HEK293 (cell line): Measurements from ENCODE around the gene IL31RA.

Source experiments
- CTCF ChIA-PET: fragments of 350-600 bp; formaldehyde crosslinking; extraction: SDS; loops from one replicate; lab custom pipeline; 2021; ENCODE audit warnings: antibody characterized with exemption; lab: Yijun Ruan, JAX
- POLR2A ChIA-PET: fragments of 300-600 bp; formaldehyde crosslinking; extraction: SDS; loops from one replicate; lab custom pipeline; 2020; ENCODE audit warnings: antibody characterized with exemption, inconsistent platforms; lab: Yijun Ruan, JAX
- H3K27ac ChIP-seq: fragments of 200-500 bp; sonication (Bioruptor generic); 2 replicates; pipeline ENCODE4 v1.5.1; 2014; ENCODE audit warnings: low read depth, low read length, control low read depth, inconsistent platforms; ENCODE audit errors: extremely low read depth
- H3K36me3 ChIP-seq, 2 experiments: fragments of 200-500 bp in 1 of 2; sonication (Bioruptor generic) in 1 of 2; 1 replicate in 1 of 2; 2 replicates in 1 of 2; pipeline ENCODE4 v1.5.1; 2014 to 2017; ENCODE audit warnings: inconsistent platforms in 2 of 2, low read length in 2 of 2; ENCODE audit not compliant: control insufficient read depth in 2 of 2, insufficient read depth in 1 of 2
- H3K4me1 ChIP-seq: fragments of 200-500 bp; sonication (Bioruptor generic); 2 replicates; pipeline ENCODE4 v1.5.1; 2014; ENCODE audit warnings: mild to moderate bottlenecking, low read length, inconsistent platforms; ENCODE audit not compliant: control insufficient read depth, insufficient read depth
- H3K4me3 ChIP-seq: 2 replicates; pipeline ENCODE4 v1.5.1; 2011; ENCODE audit warnings: low read depth, mild to moderate bottlenecking, control low read depth, low read length, moderate library complexity
- H3K9me3 ChIP-seq: fragments of 200-500 bp; sonication (Bioruptor generic); 2 replicates; pipeline ENCODE4 v1.5.1; 2014; ENCODE audit warnings: low read depth, low read length, inconsistent platforms; ENCODE audit not compliant: control insufficient read depth, insufficient read depth
- FEZF1 ChIP-seq: fragments of 450-650 bp; formaldehyde crosslinking; IDR thresholded peaks from 2 replicates; pipeline ENCODE4 v1.5.1; 2016; ENCODE audit warnings: missing biosample characterization, missing genetic modification characterization
- GLIS1 ChIP-seq: fragments of 450-650 bp; formaldehyde crosslinking; IDR thresholded peaks from 2 replicates; pipeline ENCODE4 v1.5.1; 2016; ENCODE audit warnings: missing biosample characterization, missing genetic modification characterization
- HOXD13 ChIP-seq: sonication (generic); formaldehyde crosslinking; IDR thresholded peaks from 2 replicates; pipeline ENCODE4 v1.8.0; 2022; ENCODE audit warnings: missing genetic modification reagents, borderline replicate concordance
- INSM2 ChIP-seq: fragments of 450-650 bp; formaldehyde crosslinking; IDR thresholded peaks from 2 replicates; pipeline ENCODE4 v1.5.1; 2016; ENCODE audit warnings: missing biosample characterization, missing genetic modification characterization
- WT1 ChIP-seq: fragments of 450-650 bp; formaldehyde crosslinking; IDR thresholded peaks from 2 replicates; pipeline ENCODE4 v1.5.1; 2016; ENCODE audit warnings: missing biosample characterization, missing genetic modification characterization
- ZBTB48 ChIP-seq: fragments of 450-650 bp; formaldehyde crosslinking; IDR thresholded peaks from 2 replicates; pipeline ENCODE4 v1.5.1; 2016; ENCODE audit warnings: missing biosample characterization, missing genetic modification characterization
- ZNF114 ChIP-seq: fragments of 450-650 bp; formaldehyde crosslinking; IDR thresholded peaks from 2 replicates; pipeline ENCODE4 v1.5.0; 2017; ENCODE audit warnings: missing biosample characterization, missing genetic modification characterization
- ZNF24 ChIP-seq: fragments of 450-650 bp; formaldehyde crosslinking; IDR thresholded peaks from 2 replicates; pipeline ENCODE4 v1.5.1; 2016; ENCODE audit warnings: missing biosample characterization, missing genetic modification characterization
- ZNF302 ChIP-seq: fragments of 450-650 bp; formaldehyde crosslinking; IDR thresholded peaks from 2 replicates; pipeline ENCODE4 v1.5.1; 2016; ENCODE audit warnings: missing biosample characterization, missing genetic modification characterization, low read depth
- ZNF529 ChIP-seq: fragments of 450-650 bp; formaldehyde crosslinking; IDR thresholded peaks from 2 replicates; pipeline ENCODE4 v1.5.1; 2017; ENCODE audit warnings: missing genetic modification characterization, missing biosample characterization; ENCODE audit not compliant: insufficient replicate concordance
- ZNF530 ChIP-seq: fragments of 450-650 bp; formaldehyde crosslinking; IDR thresholded peaks from 2 replicates; pipeline ENCODE4 v1.5.1; 2016; ENCODE audit warnings: low read depth, missing biosample characterization, missing genetic modification characterization
- ZNF548 ChIP-seq: fragments of 450-650 bp; formaldehyde crosslinking; IDR thresholded peaks from 2 replicates; pipeline ENCODE4 v1.5.1; 2016; ENCODE audit warnings: missing biosample characterization, missing genetic modification characterization
- ZNF558 ChIP-seq: fragments of 450-650 bp; formaldehyde crosslinking; IDR thresholded peaks from 2 replicates; pipeline ENCODE4 v1.5.1; 2016; ENCODE audit warnings: missing biosample characterization, missing genetic modification characterization
- ZNF571 ChIP-seq: fragments of 450-650 bp; formaldehyde crosslinking; IDR thresholded peaks from 2 replicates; pipeline ENCODE4 v1.5.0; 2017; ENCODE audit warnings: missing biosample characterization, missing genetic modification characterization
- ZNF585B ChIP-seq: fragments of 450-650 bp; formaldehyde crosslinking; IDR thresholded peaks from 2 replicates; pipeline ENCODE4 v1.5.1; 2016; ENCODE audit warnings: missing biosample characterization, missing genetic modification characterization
- ZNF664 ChIP-seq: fragments of 450-650 bp; formaldehyde crosslinking; IDR thresholded peaks from 2 replicates; pipeline ENCODE4 v1.5.1; 2016; ENCODE audit warnings: missing biosample characterization, missing genetic modification characterization
- ZNF692 ChIP-seq: fragments of 450-650 bp; formaldehyde crosslinking; IDR thresholded peaks from 2 replicates; pipeline ENCODE4 v1.5.1; 2016; ENCODE audit warnings: missing biosample characterization, missing genetic modification characterization
- ZNF704 ChIP-seq: fragments of 450-650 bp; formaldehyde crosslinking; IDR thresholded peaks from 2 replicates; pipeline ENCODE4 v1.5.1; 2016; ENCODE audit warnings: missing biosample characterization, missing genetic modification characterization
- ZNF707 ChIP-seq: fragments of 450-650 bp; formaldehyde crosslinking; IDR thresholded peaks from 2 replicates; pipeline ENCODE4 v1.5.1; 2016; ENCODE audit warnings: missing biosample characterization, missing genetic modification characterization
- ZNF791 ChIP-seq: fragments of 450-650 bp; formaldehyde crosslinking; IDR thresholded peaks from 2 replicates; pipeline ENCODE4 v1.5.1; 2016; ENCODE audit warnings: missing biosample characterization, missing genetic modification characterization
- ZSCAN5A ChIP-seq: fragments of 450-650 bp; formaldehyde crosslinking; IDR thresholded peaks from 2 replicates; pipeline ENCODE4 v1.5.1; 2016; ENCODE audit warnings: missing biosample characterization, missing genetic modification characterization
- TF ChIP-seq, protein P1 (sequence below): fragments of 450-650 bp; formaldehyde crosslinking; IDR thresholded peaks from 2 replicates; pipeline ENCODE4 v1.5.1; 2016; ENCODE audit warnings: missing biosample characterization, missing genetic modification characterization
- TF ChIP-seq, protein P2 (sequence below): fragments of 450-650 bp; IDR thresholded peaks from 2 replicates; pipeline ENCODE4 v1.5.1; 2018; ENCODE audit warnings: missing biosample characterization, missing genetic modification characterization
- TF ChIP-seq, protein P3 (sequence below): fragments of 450-650 bp; formaldehyde crosslinking; IDR thresholded peaks from 2 replicates; pipeline ENCODE4 v1.5.1; 2017; ENCODE audit warnings: missing biosample characterization, missing genetic modification characterization

The IL31RA gene

GRCh38 chr5:55926476-55926875 lies 75.3 kb downstream of the IL31RA start:
- Histone ChIP-seq H3K4me3 (no peak overlapping the region), H3K9me3 (no peaks in the 10 kb centered on the region), H3K27ac (no peak overlapping the region), H3K4me1 (no peaks in the 10 kb centered on the region), H3K36me3 (no peaks in the 10 kb centered on the region)
- POLR2A ChIA-PET = no interaction called here
- no peak for TF ChIP-seq ZNF114 (tag by site-specific recombination)
- TF ChIP-seq, protein P1, sequence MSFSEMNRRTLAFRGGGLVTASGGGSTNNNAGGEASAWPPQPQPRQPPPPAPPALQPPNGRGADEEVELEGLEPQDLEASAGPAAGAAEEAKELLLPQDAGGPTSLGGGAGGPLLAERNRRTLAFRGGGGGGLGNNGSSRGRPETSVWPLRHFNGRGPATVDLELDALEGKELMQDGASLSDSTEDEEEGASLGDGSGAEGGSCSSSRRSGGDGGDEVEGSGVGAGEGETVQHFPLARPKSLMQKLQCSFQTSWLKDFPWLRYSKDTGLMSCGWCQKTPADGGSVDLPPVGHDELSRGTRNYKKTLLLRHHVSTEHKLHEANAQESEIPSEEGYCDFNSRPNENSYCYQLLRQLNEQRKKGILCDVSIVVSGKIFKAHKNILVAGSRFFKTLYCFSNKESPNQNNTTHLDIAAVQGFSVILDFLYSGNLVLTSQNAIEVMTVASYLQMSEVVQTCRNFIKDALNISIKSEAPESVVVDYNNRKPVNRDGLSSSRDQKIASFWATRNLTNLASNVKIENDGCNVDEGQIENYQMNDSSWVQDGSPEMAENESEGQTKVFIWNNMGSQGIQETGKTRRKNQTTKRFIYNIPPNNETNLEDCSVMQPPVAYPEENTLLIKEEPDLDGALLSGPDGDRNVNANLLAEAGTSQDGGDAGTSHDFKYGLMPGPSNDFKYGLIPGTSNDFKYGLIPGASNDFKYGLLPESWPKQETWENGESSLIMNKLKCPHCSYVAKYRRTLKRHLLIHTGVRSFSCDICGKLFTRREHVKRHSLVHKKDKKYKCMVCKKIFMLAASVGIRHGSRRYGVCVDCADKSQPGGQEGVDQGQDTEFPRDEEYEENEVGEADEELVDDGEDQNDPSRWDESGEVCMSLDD (tag by site-specific recombination) = no peak
- no peak for TF ChIP-seq ZNF24 (tag by site-specific recombination)
- TF ChIP-seq, protein P2, sequence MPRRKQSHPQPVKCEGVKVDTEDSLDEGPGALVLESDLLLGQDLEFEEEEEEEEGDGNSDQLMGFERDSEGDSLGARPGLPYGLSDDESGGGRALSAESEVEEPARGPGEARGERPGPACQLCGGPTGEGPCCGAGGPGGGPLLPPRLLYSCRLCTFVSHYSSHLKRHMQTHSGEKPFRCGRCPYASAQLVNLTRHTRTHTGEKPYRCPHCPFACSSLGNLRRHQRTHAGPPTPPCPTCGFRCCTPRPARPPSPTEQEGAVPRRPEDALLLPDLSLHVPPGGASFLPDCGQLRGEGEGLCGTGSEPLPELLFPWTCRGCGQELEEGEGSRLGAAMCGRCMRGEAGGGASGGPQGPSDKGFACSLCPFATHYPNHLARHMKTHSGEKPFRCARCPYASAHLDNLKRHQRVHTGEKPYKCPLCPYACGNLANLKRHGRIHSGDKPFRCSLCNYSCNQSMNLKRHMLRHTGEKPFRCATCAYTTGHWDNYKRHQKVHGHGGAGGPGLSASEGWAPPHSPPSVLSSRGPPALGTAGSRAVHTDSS (tag by site-specific recombination) = no peak
- no peak for TF ChIP-seq ZNF791
- TF ChIP-seq ZNF571 (tag by site-specific recombination) = no peak
- TF ChIP-seq ZNF704 (tag by site-specific recombination) = no peak
- TF ChIP-seq INSM2 = no peak
- no peak for TF ChIP-seq ZNF548 (tag by site-specific recombination)
- no peak for TF ChIP-seq ZBTB48 (tag by site-specific recombination)
- no peak for TF ChIP-seq ZSCAN5A (tag by site-specific recombination)
- no peak for TF ChIP-seq WT1
- TF ChIP-seq ZNF664 (tag by site-specific recombination) = no peak
- CTCF ChIA-PET = interaction anchor here (1.0 to 1.5 kb wide), 2 partner anchors 9 to 11 kb away, joined by 5 to 7 read pairs; no protein-coding TSS in a partner anchor

DNA sequence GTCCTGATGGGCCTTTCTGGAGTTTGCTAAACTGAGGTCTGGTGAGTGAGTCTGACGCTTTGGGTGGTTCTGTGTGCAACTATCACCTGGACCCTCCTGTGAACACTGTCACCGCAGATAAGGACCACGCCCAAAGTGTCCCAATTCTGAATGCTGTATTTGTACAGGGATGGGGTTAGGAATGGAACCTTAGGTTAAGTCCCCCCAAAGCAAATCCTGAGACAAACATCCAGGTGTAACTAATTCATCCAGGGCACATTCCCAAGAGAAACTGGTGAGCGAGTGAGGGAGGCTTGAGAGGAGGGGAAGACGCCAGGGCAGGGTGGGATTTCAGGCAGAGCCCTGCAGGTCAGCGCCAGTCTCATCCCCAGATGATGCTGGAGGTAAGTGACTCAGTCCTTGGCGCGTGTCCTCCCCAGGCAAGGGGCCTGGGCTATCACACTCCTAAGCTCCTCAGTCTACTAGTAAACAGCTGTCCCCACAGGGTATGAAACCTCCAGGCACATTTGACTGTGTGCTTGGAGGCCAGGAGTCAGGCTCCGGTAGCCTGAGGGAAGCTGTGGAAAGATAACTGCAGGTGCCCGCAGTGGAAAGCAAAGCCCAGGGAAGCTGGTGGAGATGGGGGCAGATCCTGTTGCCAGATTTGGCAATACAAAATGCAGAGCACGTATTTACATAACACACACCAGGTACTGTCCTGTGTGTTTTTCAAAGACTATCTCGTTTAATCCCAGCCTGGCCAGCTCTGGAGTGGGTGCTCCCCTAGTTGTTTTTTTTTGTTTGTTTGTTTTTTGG lies 76.9 kb downstream of the IL31RA start:
- H3K9me3 ChIP-seq = no peaks in the 10 kb centered on the region
- no peaks in the 10 kb centered on the region for H3K36me3 ChIP-seq
- no peak overlapping the region for H3K4me3 ChIP-seq
- ChIA-PET POLR2A (interaction anchor here (0.5 kb wide), 1 partner anchor 208 kb away, joined by 3 read pairs; no protein-coding TSS in a partner anchor), CTCF (no interaction called here)
- H3K27ac ChIP-seq = no peak overlapping the region
- H3K4me1 ChIP-seq = no peaks in the 10 kb centered on the region
- no peak for TF ChIP-seq ZNF707 (tag by site-specific recombination)
- no peak for TF ChIP-seq ZNF530 (tag by site-specific recombination)
- TF ChIP-seq ZNF558 (tag by site-specific recombination) = no peak
- no peak for TF ChIP-seq ZNF585B (tag by site-specific recombination)
- TF ChIP-seq HOXD13 (CRISPR knock-in tag) = no peak
- TF ChIP-seq ZNF692 = no peak
- no peak for TF ChIP-seq FEZF1
- no peak for TF ChIP-seq ZNF529 (tag by site-specific recombination)
- TF ChIP-seq GLIS1 = no peak
- no peak for TF ChIP-seq ZNF302 (tag by site-specific recombination)
- TF ChIP-seq, protein P3, sequence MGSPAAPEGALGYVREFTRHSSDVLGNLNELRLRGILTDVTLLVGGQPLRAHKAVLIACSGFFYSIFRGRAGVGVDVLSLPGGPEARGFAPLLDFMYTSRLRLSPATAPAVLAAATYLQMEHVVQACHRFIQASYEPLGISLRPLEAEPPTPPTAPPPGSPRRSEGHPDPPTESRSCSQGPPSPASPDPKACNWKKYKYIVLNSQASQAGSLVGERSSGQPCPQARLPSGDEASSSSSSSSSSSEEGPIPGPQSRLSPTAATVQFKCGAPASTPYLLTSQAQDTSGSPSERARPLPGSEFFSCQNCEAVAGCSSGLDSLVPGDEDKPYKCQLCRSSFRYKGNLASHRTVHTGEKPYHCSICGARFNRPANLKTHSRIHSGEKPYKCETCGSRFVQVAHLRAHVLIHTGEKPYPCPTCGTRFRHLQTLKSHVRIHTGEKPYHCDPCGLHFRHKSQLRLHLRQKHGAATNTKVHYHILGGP (tag by site-specific recombination) = no peak
